HG02970 (cell line): ENCODE results near the gene KLHL40.

Experiments
- ATAC-seq: cut with Tn5 transposase; IDR thresholded peaks from one replicate; pipeline ENCODE4 v1.9.1; 2021; ENCODE audit warnings: mild to moderate bottlenecking, moderate library complexity, moderate number of reproducible peaks; ENCODE audit not compliant: unreplicated experiment, low FRiP score

The KLHL40 gene

GRCh38 chr3:42656680-42657610, 28.4 kb upstream of the KLHL40 start:
- no peak for ATAC-seq

- ATAC-seq = no peak
Measured at GRCh38 chr3:42657675-42658074, 27.7 kb upstream of the KLHL40 start.

GRCh38 chr3:42658091-42658770, 27.1 kb upstream of the KLHL40 start:
- ATAC-seq = no peak

GRCh38 chr3:42658771-42659390, 26.5 kb upstream of the KLHL40 start:
- no peak for ATAC-seq

- ATAC-seq = no peak
Measured at GRCh38 chr3:42659451-42660130, 25.7 kb upstream of the KLHL40 start.

GRCh38 chr3:42660131-42660715, 25.1 kb upstream of the KLHL40 start:
- no peak for ATAC-seq

GRCh38 chr3:42660898-42661297, 24.4 kb upstream of the KLHL40 start:
- ATAC-seq = no peak

- no peak for ATAC-seq
Measured at GRCh38 chr3:42661593-42662022, 23.7 kb upstream of the KLHL40 start.

- no peak for ATAC-seq
Measured at GRCh38 chr3:42662037-42662812, 23.1 kb upstream of the KLHL40 start.

GRCh38 chr3:42662813-42663535, 22.4 kb upstream of the KLHL40 start:
- ATAC-seq = no peak

GRCh38 chr3:42663581-42664437, 21.5 kb upstream of the KLHL40 start:
- ATAC-seq = no peak

- no peak for ATAC-seq
Measured at GRCh38 chr3:42664438-42664803, 20.9 kb upstream of the KLHL40 start.

GRCh38 chr3:42665050-42665878, 20.1 kb upstream of the KLHL40 start:
- no peak for ATAC-seq

GRCh38 chr3:42666022-42666421, 19.3 kb upstream of the KLHL40 start:
- ATAC-seq = no peak

- ATAC-seq = no peak
Measured at GRCh38 chr3:42666577-42666998, 18.7 kb upstream of the KLHL40 start.

- no peak for ATAC-seq
Measured at GRCh38 chr3:42667096-42667522, 18.2 kb upstream of the KLHL40 start.
